GM12864 (cell line): ENCODE results near the gene XKR8.
A peak's percentile ranks its signal among the peaks of the same experiment; 100 is the strongest.

Source experiments
- DNase-seq: peaks from one replicate; pipeline ENCODE4 v3.0.0-alpha.2; 2011; ENCODE audit warnings: low read depth
- H3K4me3 ChIP-seq: 2 replicates; pipeline ENCODE4 v1.5.1; 2011; ENCODE audit warnings: mild to moderate bottlenecking, low read depth, low read length, control low read depth
- CTCF ChIP-seq: IDR thresholded peaks from 2 replicates; pipeline ENCODE4 v1.5.1; 2011; ENCODE audit warnings: low read depth, mild to moderate bottlenecking, moderate library complexity, low read length, control low read depth, inconsistent platforms; ENCODE audit errors: missing control alignments

Gene XKR8

GRCh38 chr1:27931759-27932158 is 28.0 kb upstream of the XKR8 start:
- DNase-seq = no peak
- no peak for TF ChIP-seq CTCF

GRCh38 chr1:27934818-27935549 is 24.8 kb upstream of the XKR8 start, which contains the start of gene SMPDL3B:
Gene SMPDL3B (plus strand): TSS chr1:27935000. CDS start chr1:27935184, 184 bp downstream.
- TF ChIP-seq CTCF = no peak
- H3K4me3 ChIP-seq = no peak within 1 kb of the TSS
- DNase-seq = no peak

More at GRCh38 chr1:27931759-27932158, 28.0 kb upstream of the XKR8 start:
- H3K4me3 ChIP-seq = no peak overlapping the region

- no peak for DNase-seq
- no peak overlapping the region for H3K4me3 ChIP-seq
- no peak for TF ChIP-seq CTCF
These were observed 24.1 kb upstream of the XKR8 start for GRCh38 chr1:27935721-27936120.

GRCh38 chr1:27936370-27936769 is 23.4 kb upstream of the XKR8 start:
- TF ChIP-seq CTCF = no peak
- no peak overlapping the region for H3K4me3 ChIP-seq
- no peak for DNase-seq

GRCh38 chr1:27937524-27937836 is 22.3 kb upstream of the XKR8 start:
- H3K4me3 ChIP-seq = no peak overlapping the region
- no peak for DNase-seq
- no peak for TF ChIP-seq CTCF

GRCh38 chr1:27938488-27938887 is 21.3 kb upstream of the XKR8 start:
- H3K4me3 ChIP-seq = no peak overlapping the region
- no peak for DNase-seq
- no peak for TF ChIP-seq CTCF

- no peak overlapping the region for H3K4me3 ChIP-seq
- peak; percentile 50 for TF ChIP-seq CTCF
- DNase-seq = no peak
These were observed 19.5 kb upstream of the XKR8 start for GRCh38 chr1:27940297-27940696.
